Neural cell (in vitro differentiated cells): ENCODE measurements around the gene MIB1. TPM values are rescaled to one million over a fixed set of nuclear protein-coding genes. Genes with fewer than 3 reads are reported as not detected.

Experiments used
- H2AFZ ChIP-seq: fragments of 200-600, 300-800 bp; sonication (generic), shearing (Covaris generic); 2 replicates; pipeline ENCODE4 v1.6.0; 2014; ENCODE audit warnings: low read depth, mild to moderate bottlenecking, antibody characterized with exemption, low read length, moderate library complexity
- H3F3A ChIP-seq: fragments of 200-600 bp; shearing (Covaris generic); 2 replicates; pipeline ENCODE4 v1.6.1; 2016; ENCODE audit warnings: mild to moderate bottlenecking, moderate library complexity, mixed read lengths, antibody characterized with exemption, low read length; ENCODE audit not compliant: insufficient read depth, poor library complexity, severe bottlenecking
- H3K27ac ChIP-seq: fragments of 200-600, 300-800 bp; sonication (generic), shearing (Covaris generic); 2 replicates; pipeline ENCODE4 v1.5.1; 2014; ENCODE audit warnings: mild to moderate bottlenecking, low read length, moderate library complexity
- H3K27me3 ChIP-seq: fragments of 300-800, 200-600 bp; sonication (generic), shearing (Covaris generic); 2 replicates; pipeline ENCODE4 v1.6.0; 2014; ENCODE audit warnings: mild to moderate bottlenecking, low read depth, low read length, moderate library complexity; ENCODE audit not compliant: insufficient read depth
- H3K36me3 ChIP-seq: fragments of 300-800, 200-600 bp; sonication (generic), shearing (Covaris generic); 2 replicates; pipeline ENCODE4 v1.5.1; 2014; ENCODE audit warnings: mild to moderate bottlenecking, antibody characterized with exemption, low read length, moderate library complexity; ENCODE audit not compliant: insufficient read depth
- H3K4me2 ChIP-seq: fragments of 300-800, 200-600 bp; sonication (generic), shearing (Covaris generic); 2 replicates; pipeline ENCODE4 v1.6.0; 2014; ENCODE audit warnings: mild to moderate bottlenecking, low read length
- H3K4me3 ChIP-seq: fragments of 300-800, 200-600 bp; sonication (generic), shearing (Covaris generic); 2 replicates; pipeline ENCODE4 v1.5.1; 2014; ENCODE audit warnings: mild to moderate bottlenecking, low read length, moderate library complexity
- H3K79me2 ChIP-seq: fragments of 200-600 bp; shearing (Covaris generic); replicated peaks from 2 replicates; pipeline ENCODE4 v1.6.0; 2014; ENCODE audit warnings: mild to moderate bottlenecking, low read length, moderate library complexity; ENCODE audit not compliant: insufficient read depth
- H3K9ac ChIP-seq: fragments of 300-800, 200-600 bp; sonication (generic), shearing (Covaris generic); 2 replicates; pipeline ENCODE4 v1.6.1; 2016; ENCODE audit warnings: mild to moderate bottlenecking, low read length, mixed read lengths
- H3K9me2 ChIP-seq: fragments of 200-600 bp; shearing (Covaris generic); 2 replicates; pipeline ENCODE4 v1.6.1; 2016; ENCODE audit warnings: mild to moderate bottlenecking, low read length, mixed read lengths; ENCODE audit not compliant: insufficient read depth
- H3K9me3 ChIP-seq: fragments of 200-600, 300-800 bp; sonication (generic), shearing (Covaris generic); 2 replicates; pipeline ENCODE4 v1.6.1; 2016; ENCODE audit warnings: mild to moderate bottlenecking, mixed run types, low read length, moderate library complexity, mixed read lengths
- H4K20me1 ChIP-seq: fragments of 200-600 bp; shearing (Covaris generic); 2 replicates; pipeline ENCODE4 v1.6.1; 2016; ENCODE audit warnings: mild to moderate bottlenecking, mixed run types; ENCODE audit not compliant: insufficient read depth
- CTCF ChIP-seq: fragments of 450-650 bp; IDR thresholded peaks from 2 replicates; pipeline ENCODE4 v1.5.1; 2014; ENCODE audit warnings: antibody characterized with exemption, mild to moderate bottlenecking, moderate library complexity; ENCODE audit not compliant: poor library complexity, severe bottlenecking
- EP300 ChIP-seq: fragments of 450-650 bp; conservative IDR thresholded peaks from 2 replicates; pipeline ENCODE4 v1.6.1; 2014; ENCODE audit warnings: antibody characterized with exemption, mild to moderate bottlenecking, moderate library complexity; ENCODE audit not compliant: poor library complexity, severe bottlenecking
- EZH2 ChIP-seq: fragments of 200-600, 300-800 bp; shearing (Covaris generic), sonication (generic); IDR thresholded peaks from 2 replicates; pipeline ENCODE4 v1.6.1; 2014; ENCODE audit warnings: antibody characterized with exemption, low read length, borderline replicate concordance, mild to moderate bottlenecking; ENCODE audit not compliant: insufficient read depth, poor library complexity, severe bottlenecking
- MXI1 ChIP-seq: fragments of 450-650 bp; conservative IDR thresholded peaks from 2 replicates; pipeline ENCODE4 v1.6.1; 2014; ENCODE audit warnings: antibody characterized with exemption, mild to moderate bottlenecking; ENCODE audit not compliant: poor library complexity, severe bottlenecking
- POLR2AphosphoS5 ChIP-seq: IDR thresholded peaks from 2 replicates; pipeline ENCODE4 v1.6.1; 2012
- RAD21 ChIP-seq: fragments of 450-650 bp; conservative IDR thresholded peaks from 2 replicates; pipeline ENCODE4 v1.6.1; 2014; ENCODE audit warnings: antibody characterized with exemption, mild to moderate bottlenecking, moderate library complexity
- REST ChIP-seq: IDR thresholded peaks from 2 replicates; pipeline ENCODE4 v1.6.1; 2012; ENCODE audit warnings: borderline replicate concordance
- SMC3 ChIP-seq: fragments of 450-650 bp; conservative IDR thresholded peaks from 2 replicates; pipeline ENCODE4 v1.6.1; 2014; ENCODE audit warnings: antibody characterized with exemption, mild to moderate bottlenecking, moderate library complexity; ENCODE audit not compliant: poor library complexity
- TAF1 ChIP-seq: IDR thresholded peaks from 2 replicates; pipeline ENCODE4 v1.6.1; 2012; ENCODE audit warnings: low read depth
- polyA plus RNA-seq: library from polyadenylated mRNA; depleted of rRNA; stranded (reverse); fragments of >200 nt; gene quantifications from 2 replicates; pipeline ENCODE4 v1.2.3, GENCODE V29; 2014

MIB1 gene
- polyA plus RNA-seq, 1 donor from 2014 or later, result 68.3 TPM

GRCh38 chr18:21805771-21806366, 65.3 kb downstream of the MIB1 start:
- Histone ChIP-seq H3K79me2 (no peaks in the 10 kb centered on the region), H3F3A (no peaks in the 10 kb centered on the region), H3K27me3 (no peaks in the 10 kb centered on the region), H4K20me1 (no peaks in the 10 kb centered on the region), H3K36me3 (peaks cover 25% of the 10 kb centered on the region), H3K9me3 (no peaks in the 10 kb centered on the region), H2AFZ (no peak overlapping the region), H3K4me2 (no peak overlapping the region), H3K27ac (no peak overlapping the region), H3K9me2 (no peaks in the 10 kb centered on the region), H3K4me3 (no peak overlapping the region), H3K9ac (no peak overlapping the region)
- TF ChIP-seq POLR2AphosphoS5 (no peak), MXI1 (no peak), RAD21 (no peak), EZH2 (no peak), CTCF (no peak), SMC3 (no peak), REST (no peak), TAF1 (no peak), EP300 (no peak)

GRCh38 chr18:21808185-21808584, 67.6 kb downstream of the MIB1 start:
- Histone ChIP-seq H3K9me2 (no peaks in the 10 kb centered on the region), H3K27ac (no peak overlapping the region), H3K36me3 (peaks cover 17% of the 10 kb centered on the region), H3K9me3 (no peaks in the 10 kb centered on the region), H3K9ac (no peak overlapping the region), H2AFZ (no peak overlapping the region), H3K27me3 (no peaks in the 10 kb centered on the region), H3K4me2 (no peak overlapping the region), H3K4me3 (no peak overlapping the region), H4K20me1 (no peaks in the 10 kb centered on the region), H3K79me2 (no peaks in the 10 kb centered on the region), H3F3A (no peaks in the 10 kb centered on the region)
- no peak for TF ChIP-seq TAF1
- TF ChIP-seq CTCF, result no peak
- TF ChIP-seq POLR2AphosphoS5, result no peak
- TF ChIP-seq RAD21, result no peak
- TF ChIP-seq REST, result no peak
- TF ChIP-seq MXI1, result no peak
- no peak for TF ChIP-seq EP300
- no peak for TF ChIP-seq EZH2
- no peak for TF ChIP-seq SMC3
